ENCODE measurements around the gene TMCO4.
"Not testable (repeated sequence)": the region's sequence is repeated elsewhere in the genome, so short reads cannot be mapped to it uniquely, and the experiment has no call there.

DNA sequence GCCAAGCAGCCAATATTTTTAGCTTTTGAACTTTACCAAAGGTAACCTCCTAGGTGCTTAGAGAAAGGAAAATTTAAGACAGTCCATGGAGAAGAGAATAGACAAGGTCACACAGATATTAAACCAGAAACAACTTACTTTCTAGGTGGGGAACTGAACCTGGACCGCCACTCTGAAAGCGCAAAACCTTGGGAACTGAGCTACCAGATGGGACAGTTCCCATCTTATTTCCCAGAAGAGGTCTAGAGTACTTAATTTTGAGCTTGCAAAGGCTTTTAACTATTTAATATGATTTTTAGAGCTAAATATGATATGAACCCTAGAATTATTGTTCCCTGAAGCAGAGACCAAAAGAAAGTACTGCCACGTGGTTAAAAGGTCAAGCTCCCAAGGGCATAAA lies 49.6 kb upstream of the TMCO4 start:
- not testable (repeated sequence) for TF ChIP-seq CTCF (conservative IDR thresholded peaks at IDR 0.05; ENCODE audit: low read depth, low read length); EZH2 (IDR thresholded peaks at IDR 0.05; ENCODE audit: borderline replicate concordance, low read depth, low read length, poor library complexity, severe bottlenecking)

All from A673 (cell line).